ENCODE measurements around the gene STK10.
A peak's percentile ranks its signal among the peaks of the same experiment; 100 is the strongest.

The STK10 gene

DNA sequence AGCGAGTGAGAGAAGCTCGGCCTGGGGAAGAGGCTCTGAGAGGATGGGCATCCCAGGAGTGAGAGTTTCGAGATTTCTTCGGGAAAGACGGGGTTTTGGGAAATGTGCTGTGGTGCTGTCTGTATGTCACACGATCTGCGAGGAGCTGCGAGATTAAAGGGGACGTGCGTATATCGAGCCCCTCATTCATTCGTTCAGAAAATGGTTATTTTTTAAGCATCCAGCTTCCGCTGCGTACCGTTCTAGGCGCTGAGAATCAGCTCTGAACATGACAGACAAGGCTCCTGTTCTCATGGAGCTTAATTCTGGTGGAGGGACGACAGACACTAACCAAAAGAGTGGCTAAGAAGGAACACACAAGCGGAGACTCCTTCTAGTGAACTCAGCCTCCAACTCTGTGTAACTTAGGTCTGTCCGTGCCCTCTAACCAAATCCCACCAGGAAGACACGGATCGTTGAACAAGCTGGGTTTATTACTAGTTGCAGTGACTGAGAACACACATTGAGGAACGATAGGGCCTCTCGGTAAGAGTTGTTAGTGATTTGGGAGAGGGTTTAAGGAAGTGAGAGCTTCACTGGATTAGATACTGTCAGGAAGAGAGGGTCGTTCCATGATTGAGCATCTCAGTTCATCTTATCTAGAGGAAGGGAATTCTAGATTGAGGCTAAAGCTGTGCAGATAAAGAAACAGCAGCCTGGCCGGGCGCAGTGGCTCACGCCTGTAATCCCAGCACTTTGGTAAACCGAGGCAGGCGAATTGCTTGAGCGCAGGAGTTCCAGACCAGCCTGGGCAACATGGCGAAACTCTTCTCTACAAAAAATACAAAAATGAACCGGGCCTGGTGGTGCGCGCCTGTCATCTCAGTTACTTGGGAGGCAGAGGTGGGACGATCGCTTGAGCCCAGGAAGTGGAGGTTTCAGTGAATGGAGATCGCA is 180.6 kb downstream of the STK10 start:
- Histone ChIP-seq H2AFZ (ENCODE audit: low read length) (peak overlapping the region; percentile 93), H3K4me3 (ENCODE audit: low read length, poor library complexity, severe bottlenecking) (peak overlapping the region; percentile 78), H3K9me3 (ENCODE audit: insufficient read depth, low read depth, low read length) (no peaks in the 10 kb centered on the region), H3K27me3 (ENCODE audit: insufficient read depth, low read length, poor library complexity, severe bottlenecking) (no peaks in the 10 kb centered on the region), H3K4me2 (ENCODE audit: low read depth, low read length, poor library complexity, severe bottlenecking) (peak overlapping the region; percentile 93), H3K4me1 (ENCODE audit: insufficient read depth, low read length, poor library complexity, severe bottlenecking) (peaks cover 9% of the 10 kb centered on the region), H3K9me2 (replicated peaks; ENCODE audit: low read depth, low read length) (no peaks in the 10 kb centered on the region), H3K9ac (ENCODE audit: low read depth, low read length, poor library complexity, severe bottlenecking) (peak overlapping the region; percentile 78), H3K36me3 (ENCODE audit: insufficient read depth, low read length) (no peaks in the 10 kb centered on the region), H3F3A (ENCODE audit: low read depth) (no peaks in the 10 kb centered on the region), H4K20me1 (ENCODE audit: insufficient read depth, low read length, poor library complexity, severe bottlenecking) (peaks cover 18% of the 10 kb centered on the region), H3K79me2 (ENCODE audit: insufficient read depth, low read length) (peaks cover 42% of the 10 kb centered on the region)
- TF ChIP-seq EZH2phosphoT487 (IDR thresholded peaks at IDR 0.05; ENCODE audit: borderline replicate concordance): no peak
- TF ChIP-seq, protein P1, sequence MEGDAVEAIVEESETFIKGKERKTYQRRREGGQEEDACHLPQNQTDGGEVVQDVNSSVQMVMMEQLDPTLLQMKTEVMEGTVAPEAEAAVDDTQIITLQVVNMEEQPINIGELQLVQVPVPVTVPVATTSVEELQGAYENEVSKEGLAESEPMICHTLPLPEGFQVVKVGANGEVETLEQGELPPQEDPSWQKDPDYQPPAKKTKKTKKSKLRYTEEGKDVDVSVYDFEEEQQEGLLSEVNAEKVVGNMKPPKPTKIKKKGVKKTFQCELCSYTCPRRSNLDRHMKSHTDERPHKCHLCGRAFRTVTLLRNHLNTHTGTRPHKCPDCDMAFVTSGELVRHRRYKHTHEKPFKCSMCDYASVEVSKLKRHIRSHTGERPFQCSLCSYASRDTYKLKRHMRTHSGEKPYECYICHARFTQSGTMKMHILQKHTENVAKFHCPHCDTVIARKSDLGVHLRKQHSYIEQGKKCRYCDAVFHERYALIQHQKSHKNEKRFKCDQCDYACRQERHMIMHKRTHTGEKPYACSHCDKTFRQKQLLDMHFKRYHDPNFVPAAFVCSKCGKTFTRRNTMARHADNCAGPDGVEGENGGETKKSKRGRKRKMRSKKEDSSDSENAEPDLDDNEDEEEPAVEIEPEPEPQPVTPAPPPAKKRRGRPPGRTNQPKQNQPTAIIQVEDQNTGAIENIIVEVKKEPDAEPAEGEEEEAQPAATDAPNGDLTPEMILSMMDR (conservative IDR thresholded peaks at IDR 0.05; ENCODE audit: low read length): no peak

DNA sequence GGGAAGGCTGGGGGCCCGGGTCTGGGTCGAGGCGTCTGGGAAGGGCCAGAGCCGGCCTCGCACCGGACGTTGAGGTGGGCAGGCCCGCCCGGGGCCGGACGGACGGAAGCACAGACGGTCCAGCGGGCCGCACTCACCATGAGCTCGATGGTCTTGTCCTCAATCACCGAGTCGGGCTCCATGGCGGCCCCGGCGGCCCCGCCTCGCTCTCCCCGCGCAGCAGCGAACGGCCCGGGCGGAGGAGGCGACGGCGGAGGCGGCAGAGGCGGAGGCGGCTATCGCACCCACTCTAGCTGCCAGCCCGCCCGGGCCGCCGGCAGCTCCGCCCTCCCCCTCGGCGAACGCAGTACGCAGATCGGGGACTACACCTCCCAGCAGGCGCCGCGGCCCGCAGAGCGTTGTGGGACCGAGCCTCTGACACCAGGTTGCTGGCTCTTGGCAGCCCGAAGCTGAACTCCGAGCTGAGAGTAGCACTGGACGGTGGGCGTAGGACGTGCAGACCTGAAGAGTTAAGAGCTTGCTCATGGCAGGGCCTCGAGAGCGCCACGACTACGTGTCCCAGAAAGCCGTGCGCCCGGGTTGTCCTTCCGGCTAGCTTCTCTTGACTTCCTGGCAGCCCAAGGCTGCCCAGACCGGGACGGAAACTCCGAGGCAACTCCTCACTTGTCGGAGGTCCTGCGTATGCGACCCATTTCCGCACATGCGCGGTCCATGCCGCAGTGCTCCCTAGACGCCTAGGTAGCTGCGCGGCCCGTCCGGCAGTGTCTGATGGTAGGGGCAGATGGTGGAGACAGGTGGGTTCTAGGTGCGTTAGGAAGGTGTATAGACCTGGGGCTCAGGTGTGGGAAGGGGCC is 181.5 kb downstream of the STK10 start, which contains the start of gene FBXW11:
TSS of gene FBXW11 (minus strand) at position 318 of the 854 bp plus-strand sequence. CDS start at position 182, 136 bp downstream.
- Histone ChIP-seq H3K4me3 (ENCODE audit: low read length, poor library complexity, severe bottlenecking) (peak within 1 kb of the TSS; percentile 78), H4K20me1 (ENCODE audit: insufficient read depth, low read length, poor library complexity, severe bottlenecking) (peaks cover 26% of the 10 kb centered on the region), H3K9me2 (replicated peaks; ENCODE audit: low read depth, low read length) (no peaks in the 10 kb centered on the region), H3K4me2 (ENCODE audit: low read depth, low read length, poor library complexity, severe bottlenecking) (peak within 1 kb of the TSS; percentile 93), H3K9me3 (ENCODE audit: insufficient read depth, low read depth, low read length) (no peaks in the 10 kb centered on the region), H3K4me1 (ENCODE audit: insufficient read depth, low read length, poor library complexity, severe bottlenecking) (peaks cover 17% of the 10 kb centered on the region), H2AFZ (ENCODE audit: low read length) (peak within 1 kb of the TSS; percentile 93), H3K36me3 (ENCODE audit: insufficient read depth, low read length) (no peaks in the 10 kb centered on the region), H3F3A (ENCODE audit: low read depth) (no peaks in the 10 kb centered on the region), H3K79me2 (ENCODE audit: insufficient read depth, low read length) (peaks cover 50% of the 10 kb centered on the region), H3K9ac (ENCODE audit: low read depth, low read length, poor library complexity, severe bottlenecking) (peak within 1 kb of the TSS; percentile 78), H3K27me3 (ENCODE audit: insufficient read depth, low read length, poor library complexity, severe bottlenecking) (no peaks in the 10 kb centered on the region)
- TF ChIP-seq, protein P1 (conservative IDR thresholded peaks at IDR 0.05; ENCODE audit: low read length): no peak
- TF ChIP-seq EZH2phosphoT487 (IDR thresholded peaks at IDR 0.05; ENCODE audit: borderline replicate concordance): no peak

DNA sequence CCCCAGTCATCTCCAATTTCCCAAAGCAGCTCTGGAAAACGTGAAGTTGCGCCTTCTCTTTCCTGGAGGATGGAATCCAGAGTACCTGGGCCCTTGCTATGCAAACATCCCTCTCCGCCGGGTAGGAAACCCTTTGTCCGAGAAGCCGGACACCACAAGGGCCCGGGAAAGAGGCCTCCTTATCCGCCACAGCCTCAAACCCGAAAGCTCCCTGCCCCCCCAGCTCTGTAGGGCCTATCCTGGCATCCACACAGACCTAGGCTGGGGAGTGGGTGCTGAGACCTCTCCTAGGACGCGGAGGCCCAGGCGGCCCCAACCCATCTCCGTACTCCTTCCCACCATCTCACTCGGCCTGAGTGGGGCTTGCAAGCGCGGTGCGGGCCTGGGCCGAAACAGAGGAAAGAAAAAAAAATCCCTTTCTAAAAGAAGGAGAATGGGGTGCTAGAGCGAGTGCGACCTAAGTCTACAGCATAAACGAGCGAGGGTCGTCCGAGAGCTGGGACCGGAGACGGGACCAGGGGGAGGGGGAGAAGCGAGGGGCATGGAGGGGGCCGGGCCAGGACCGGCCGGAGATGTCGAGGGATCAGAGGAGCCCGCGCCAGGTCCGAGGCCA is 182.2 kb downstream of the STK10 start:
- Histone ChIP-seq H3K4me2 (ENCODE audit: low read depth, low read length, poor library complexity, severe bottlenecking) (peak overlapping the region; percentile 72), H2AFZ (ENCODE audit: low read length) (peak overlapping the region; percentile 93; the same call in 1 of the 2 replicates), H3K4me1 (ENCODE audit: insufficient read depth, low read length, poor library complexity, severe bottlenecking) (peaks cover 23% of the 10 kb centered on the region), H3K36me3 (ENCODE audit: insufficient read depth, low read length) (no peaks in the 10 kb centered on the region), H3K4me3 (ENCODE audit: low read length, poor library complexity, severe bottlenecking) (peak overlapping the region; percentile 78), H4K20me1 (ENCODE audit: insufficient read depth, low read length, poor library complexity, severe bottlenecking) (peaks cover 33% of the 10 kb centered on the region), H3F3A (ENCODE audit: low read depth) (no peaks in the 10 kb centered on the region), H3K9ac (ENCODE audit: low read depth, low read length, poor library complexity, severe bottlenecking) (peak overlapping the region; percentile 78), H3K79me2 (ENCODE audit: insufficient read depth, low read length) (peaks cover 58% of the 10 kb centered on the region), H3K9me3 (ENCODE audit: insufficient read depth, low read depth, low read length) (no peaks in the 10 kb centered on the region), H3K9me2 (replicated peaks; ENCODE audit: low read depth, low read length) (no peaks in the 10 kb centered on the region), H3K27me3 (ENCODE audit: insufficient read depth, low read length, poor library complexity, severe bottlenecking) (no peaks in the 10 kb centered on the region)
- TF ChIP-seq, protein P1 (conservative IDR thresholded peaks at IDR 0.05; ENCODE audit: low read length): no peak
- TF ChIP-seq EZH2phosphoT487 (IDR thresholded peaks at IDR 0.05; ENCODE audit: borderline replicate concordance): no peak
